Adrenal gland (tissue), 5 donors: Measurements from ENCODE around the gene BLOC1S3.

ENCODE experiments used
- POLR2A ChIP-seq, 2 donors: fragments of 450-650 bp; IDR thresholded peaks; one replicate each; pipeline ENCODE4 v1.6.1; 2017; ENCODE audit warnings: antibody characterized with exemption in 2 of 2, mild to moderate bottlenecking in 2 of 2, moderate library complexity in 1 of 2
- TF ChIP-seq, protein P1 (sequence below), 6 experiments: fragments of 450-650 bp in 4 of 6; fragments of 200-600 bp in 2 of 6; sonication (generic) in 1 of 6; IDR thresholded peaks; 1 replicate in 5 of 6; 2 replicates in 1 of 6; pipeline versions ENCODE4 v1.5.1 to v1.8.0; 2016 to 2021; ENCODE audit warnings: antibody characterized with exemption in 6 of 6, mild to moderate bottlenecking in 2 of 6, moderate library complexity in 1 of 6
- donor health status: DM: no; HTN: no; CAD: no.

DNA sequence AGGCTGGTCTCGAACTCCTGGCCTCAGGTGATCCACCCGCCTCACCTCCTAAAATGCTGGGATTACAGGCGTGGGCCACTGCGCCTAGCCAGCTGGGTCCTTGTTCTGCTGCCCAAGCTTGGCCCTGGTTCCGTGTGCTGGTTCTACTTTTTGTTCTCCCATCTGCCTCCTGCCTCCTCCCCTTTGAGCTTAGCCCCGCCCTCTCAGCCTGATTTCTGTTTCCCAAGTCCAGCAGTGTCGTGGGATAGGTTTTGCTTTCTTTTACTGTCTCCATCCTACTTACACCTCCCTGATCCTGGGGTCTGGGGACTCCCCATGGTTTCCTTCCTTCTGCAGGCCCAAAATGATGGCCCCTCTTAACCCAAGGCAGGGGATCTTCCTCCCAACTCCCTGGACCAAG is 2.4 kb downstream of the BLOC1S3 start:
- TF ChIP-seq POLR2A (IDR thresholded peaks at IDR 0.05): no peak
- TF ChIP-seq, protein P1, sequence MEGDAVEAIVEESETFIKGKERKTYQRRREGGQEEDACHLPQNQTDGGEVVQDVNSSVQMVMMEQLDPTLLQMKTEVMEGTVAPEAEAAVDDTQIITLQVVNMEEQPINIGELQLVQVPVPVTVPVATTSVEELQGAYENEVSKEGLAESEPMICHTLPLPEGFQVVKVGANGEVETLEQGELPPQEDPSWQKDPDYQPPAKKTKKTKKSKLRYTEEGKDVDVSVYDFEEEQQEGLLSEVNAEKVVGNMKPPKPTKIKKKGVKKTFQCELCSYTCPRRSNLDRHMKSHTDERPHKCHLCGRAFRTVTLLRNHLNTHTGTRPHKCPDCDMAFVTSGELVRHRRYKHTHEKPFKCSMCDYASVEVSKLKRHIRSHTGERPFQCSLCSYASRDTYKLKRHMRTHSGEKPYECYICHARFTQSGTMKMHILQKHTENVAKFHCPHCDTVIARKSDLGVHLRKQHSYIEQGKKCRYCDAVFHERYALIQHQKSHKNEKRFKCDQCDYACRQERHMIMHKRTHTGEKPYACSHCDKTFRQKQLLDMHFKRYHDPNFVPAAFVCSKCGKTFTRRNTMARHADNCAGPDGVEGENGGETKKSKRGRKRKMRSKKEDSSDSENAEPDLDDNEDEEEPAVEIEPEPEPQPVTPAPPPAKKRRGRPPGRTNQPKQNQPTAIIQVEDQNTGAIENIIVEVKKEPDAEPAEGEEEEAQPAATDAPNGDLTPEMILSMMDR (IDR thresholded peaks at IDR 0.05): no peak
